CD8-positive, alpha-beta memory T cell (primary cell): ENCODE results near the gene KRTAP5-5. TPM values are rescaled to one million over a fixed set of nuclear protein-coding genes. Genes with fewer than 3 reads are reported as not detected.

Experiments used
- CTCF ChIA-PET: fragments of 350-600 bp; sonication (Branson Sonifier 250); formaldehyde crosslinking; loops from one replicate; lab custom pipeline; 2021; ENCODE audit warnings: antibody characterized with exemption; lab: Charles Lee
- POLR2A ChIA-PET: fragments of 350-600 bp; sonication (Branson Sonifier 250); formaldehyde crosslinking; loops from one replicate; lab custom pipeline; 2021; ENCODE audit warnings: antibody characterized with exemption; lab: Charles Lee
- DNase-seq, 5 donors: peaks; one replicate each; pipeline versions ENCODE4 v3.0.0 to v3.0.0-alpha.2; 2020 to 2022; ENCODE audit warnings: mixed read lengths in 1 of 5
- H3K27ac ChIP-seq: one replicate; pipeline ENCODE4 v1.7.0; 2013; ENCODE audit warnings: low read depth, mild to moderate bottlenecking, low read length, moderate library complexity
- H3K27me3 ChIP-seq: 2 replicates; pipeline ENCODE4 v1.7.0; 2013; ENCODE audit warnings: low read length, mild to moderate bottlenecking; ENCODE audit not compliant: insufficient read depth, poor library complexity, severe bottlenecking
- H3K36me3 ChIP-seq: 2 replicates; pipeline ENCODE4 v1.7.0; 2013; ENCODE audit warnings: mild to moderate bottlenecking, low read length, moderate library complexity; ENCODE audit not compliant: insufficient read depth
- H3K4me1 ChIP-seq: 2 replicates; pipeline ENCODE4 v1.7.0; 2013; ENCODE audit warnings: mild to moderate bottlenecking, low read length, moderate library complexity; ENCODE audit not compliant: insufficient read depth
- H3K4me3 ChIP-seq: 2 replicates; pipeline ENCODE4 v1.7.0; 2013; ENCODE audit warnings: mild to moderate bottlenecking, low read length
- H3K9me3 ChIP-seq: 2 replicates; pipeline ENCODE4 v1.7.0; 2013; ENCODE audit warnings: mild to moderate bottlenecking, low read length
- H3K27ac Mint-ChIP-seq, 8 donors: one replicate each; pipeline ENCODE4 v1.8.0; 2020 to 2021; ENCODE audit warnings: mixed read lengths in 8 of 8, mild to moderate bottlenecking in 6 of 8, inconsistent platforms in 3 of 8, moderate library complexity in 3 of 8
- H3K27me3 Mint-ChIP-seq, 2 donors: one replicate each; pipeline ENCODE4 v1.8.0; 2020 to 2021; ENCODE audit warnings: mixed read lengths in 2 of 2, mild to moderate bottlenecking in 1 of 2, moderate library complexity in 1 of 2
- H3K36me3 Mint-ChIP-seq, 3 donors: one replicate each; pipeline ENCODE4 v1.8.0; 2020 to 2021; ENCODE audit warnings: mixed read lengths in 3 of 3, inconsistent platforms in 1 of 3, mild to moderate bottlenecking in 1 of 3
- H3K4me1 Mint-ChIP-seq, 3 donors: one replicate each; pipeline ENCODE4 v1.8.0; 2020 to 2021; ENCODE audit warnings: mixed read lengths in 3 of 3, inconsistent platforms in 1 of 3, mild to moderate bottlenecking in 1 of 3
- H3K4me3 Mint-ChIP-seq, 7 donors: one replicate each; pipeline ENCODE4 v1.8.0; 2020 to 2021; ENCODE audit warnings: mixed read lengths in 7 of 7, mild to moderate bottlenecking in 6 of 7, moderate library complexity in 4 of 7, inconsistent platforms in 2 of 7
- H3K9me3 Mint-ChIP-seq, 5 donors: one replicate each; pipeline ENCODE4 v1.8.0; 2020 to 2022; ENCODE audit warnings: mixed read lengths in 5 of 5, mild to moderate bottlenecking in 3 of 5, moderate library complexity in 2 of 5, inconsistent platforms in 1 of 5
- polyA plus RNA-seq: library from polyadenylated mRNA; unstranded; fragments of 300-500 nt; fragmentation: Illumina TruSeq; gene quantifications from one replicate; pipeline ENCODE4 v1.2.3, GENCODE V29; 2021
- total RNA-seq, 2 experiments: library from RNA; stranded (reverse); gene quantifications; one replicate each; pipeline ENCODE4 v1.2.3, GENCODE V29; 2021

KRTAP5-5 gene
- total and polyA plus RNA-seq, 3 experiments from 2014 or later, result not detected

DNA sequence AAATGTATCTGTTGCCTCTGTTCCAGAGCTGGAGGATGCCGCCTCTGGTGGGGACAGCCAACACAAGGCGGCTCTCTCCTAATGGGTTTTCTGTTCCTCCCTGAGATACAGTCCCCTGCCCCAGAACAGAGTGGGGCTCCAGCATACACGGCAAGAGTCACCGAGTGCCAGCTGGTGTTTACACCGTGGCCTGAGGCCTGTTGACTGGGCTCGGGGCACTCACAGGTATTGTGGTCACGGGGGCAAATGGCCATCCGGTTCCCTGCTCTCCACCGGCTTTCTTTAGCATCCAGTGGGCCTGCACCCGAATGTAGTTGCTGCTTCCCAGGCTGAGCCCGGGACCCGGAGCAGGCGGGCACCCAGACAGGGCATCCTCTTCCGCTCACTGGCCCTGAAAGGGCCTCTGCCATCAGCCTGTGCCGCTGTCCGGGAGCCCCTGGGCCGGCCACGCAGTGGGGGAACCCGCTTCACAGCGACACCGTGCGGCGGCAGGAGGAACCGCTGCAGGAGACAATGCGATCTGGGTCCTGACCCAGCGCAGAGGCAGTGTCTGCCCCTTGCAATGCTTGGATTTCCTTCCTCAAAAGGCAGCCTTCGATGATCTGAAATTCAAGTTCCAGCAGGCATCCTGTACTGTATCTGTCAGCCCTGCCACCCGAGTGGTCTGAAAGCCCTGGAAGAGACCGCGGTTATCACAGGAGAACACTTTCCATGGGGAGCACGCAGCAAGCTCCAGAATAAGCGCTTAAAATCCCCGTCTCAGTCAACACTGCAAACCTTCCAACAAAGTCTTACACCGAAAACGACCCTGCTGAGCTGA is 859 bp upstream of the KRTAP5-5 start:
- Histone ChIP-seq H3K27me3 (peaks cover 17% of the 10 kb centered on the region), H3K36me3 (no peaks in the 10 kb centered on the region), H3K4me3 (no peak overlapping the region), H3K27ac (no peak overlapping the region), H3K9me3 (no peaks in the 10 kb centered on the region), H3K4me1 (peaks cover 7% of the 10 kb centered on the region)
- Mint-ChIP-seq H3K9me3 (no peaks in the 10 kb centered on the region), H3K36me3 (no peaks in the 10 kb centered on the region), H3K4me3 (peak overlapping the region in 1 of 7 donors; percentile 57), H3K27me3 (peaks cover 22 to 48% of the 10 kb centered on the region in 2 donors), H3K27ac (peak overlapping the region in 1 of 8 donors; percentile 39), H3K4me1 (peaks cover 0 to 13% (median 6%) of the 10 kb centered on the region in 3 donors)
- POLR2A ChIA-PET, result no interaction called here
- CTCF ChIA-PET, result interaction anchor here (0.7 to 1.7 kb wide), 7 partner anchors 9 to 82 kb away, joined by 3 to 4 read pairs (median 4); no protein-coding TSS in a partner anchor
- peak; percentile 43 to 66 (median 53) for DNase-seq

DNA sequence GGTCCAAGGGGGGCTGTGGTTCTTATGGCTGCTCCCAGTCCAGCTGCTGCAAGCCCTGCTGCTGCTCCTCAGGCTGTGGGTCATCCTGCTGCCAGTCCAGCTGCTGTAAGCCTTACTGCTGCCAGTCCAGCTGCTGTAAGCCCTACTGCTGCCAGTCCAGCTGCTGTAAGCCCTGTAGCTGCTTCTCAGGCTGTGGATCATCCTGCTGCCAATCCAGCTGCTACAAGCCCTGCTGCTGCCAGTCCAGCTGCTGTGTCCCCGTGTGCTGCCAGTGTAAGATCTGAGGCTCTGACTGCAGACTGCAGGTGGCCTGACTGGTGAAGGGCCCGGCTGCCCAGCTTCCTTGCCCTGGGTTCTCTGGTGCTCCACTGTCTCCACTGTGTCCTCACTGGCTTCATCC is 696 bp downstream of the KRTAP5-5 start:
- Mint-ChIP-seq H3K36me3 (no peaks in the 10 kb centered on the region), H3K9me3 (no peaks in the 10 kb centered on the region), H3K4me3 (no peak overlapping the region), H3K27ac (no peak overlapping the region), H3K4me1 (peaks cover 0 to 13% (median 6%) of the 10 kb centered on the region in 3 donors), H3K27me3 (peaks cover 20 to 53% of the 10 kb centered on the region in 2 donors)
- no peaks in the 10 kb centered on the region for H3K36me3 ChIP-seq
- H3K27ac ChIP-seq, result no peak overlapping the region
- peaks cover 7% of the 10 kb centered on the region for H3K4me1 ChIP-seq
- ChIA-PET CTCF (interaction anchor here (1.2 to 2.6 kb wide), 3 partner anchors 10 to 84 kb away, joined by 3 to 10 read pairs (median 4); no protein-coding TSS in a partner anchor), POLR2A (no interaction called here)
- no peaks in the 10 kb centered on the region for H3K9me3 ChIP-seq
- H3K27me3 ChIP-seq, result peaks cover 17% of the 10 kb centered on the region
- no peak overlapping the region for H3K4me3 ChIP-seq
- no peak for DNase-seq

DNA sequence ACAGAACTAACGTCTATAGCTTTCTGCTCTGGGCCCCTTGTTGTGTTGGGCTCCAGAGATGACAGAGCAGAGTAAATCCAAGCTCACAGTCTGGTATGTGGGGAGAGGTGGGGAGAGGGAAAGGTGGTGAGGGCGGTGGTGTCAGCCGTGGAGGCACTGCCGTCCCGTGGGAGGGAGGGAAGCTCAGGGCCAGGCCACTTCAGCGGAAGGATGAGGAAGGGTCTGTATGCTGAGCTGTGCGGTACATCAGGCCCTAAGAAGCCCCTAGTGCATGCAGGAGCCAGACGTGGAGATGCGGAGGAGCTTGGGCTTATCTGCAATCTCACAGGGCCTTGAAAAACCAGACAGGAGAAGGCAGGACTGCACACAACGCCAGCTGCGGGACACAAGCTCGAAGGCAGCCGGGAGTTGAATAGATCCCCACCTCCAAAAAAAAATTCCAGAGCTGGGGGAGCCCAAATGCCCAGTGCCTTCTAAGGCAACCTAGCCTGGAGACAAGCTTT is 1.5 kb downstream of the KRTAP5-5 start:
- no peak overlapping the region for H3K27ac Mint-ChIP-seq
- Histone ChIP-seq H3K9me3 (no peaks in the 10 kb centered on the region), H3K36me3 (no peaks in the 10 kb centered on the region), H3K4me3 (no peak overlapping the region), H3K27ac (no peak overlapping the region), H3K4me1 (peaks cover 7% of the 10 kb centered on the region), H3K27me3 (peaks cover 17% of the 10 kb centered on the region)
- H3K36me3 Mint-ChIP-seq, result no peaks in the 10 kb centered on the region
- no peaks in the 10 kb centered on the region for H3K9me3 Mint-ChIP-seq
- CTCF ChIA-PET, result interaction anchor here (1.0 to 2.6 kb wide), 6 partner anchors 8 to 85 kb away, joined by 3 to 10 read pairs (median 5); no protein-coding TSS in a partner anchor
- no peak overlapping the region for H3K4me3 Mint-ChIP-seq
- POLR2A ChIA-PET, result no interaction called here
- DNase-seq, result no peak
- peaks cover 22 to 57% of the 10 kb centered on the region in 2 donors for H3K27me3 Mint-ChIP-seq
- peaks cover 0 to 13% (median 6%) of the 10 kb centered on the region in 3 donors for H3K4me1 Mint-ChIP-seq

DNA sequence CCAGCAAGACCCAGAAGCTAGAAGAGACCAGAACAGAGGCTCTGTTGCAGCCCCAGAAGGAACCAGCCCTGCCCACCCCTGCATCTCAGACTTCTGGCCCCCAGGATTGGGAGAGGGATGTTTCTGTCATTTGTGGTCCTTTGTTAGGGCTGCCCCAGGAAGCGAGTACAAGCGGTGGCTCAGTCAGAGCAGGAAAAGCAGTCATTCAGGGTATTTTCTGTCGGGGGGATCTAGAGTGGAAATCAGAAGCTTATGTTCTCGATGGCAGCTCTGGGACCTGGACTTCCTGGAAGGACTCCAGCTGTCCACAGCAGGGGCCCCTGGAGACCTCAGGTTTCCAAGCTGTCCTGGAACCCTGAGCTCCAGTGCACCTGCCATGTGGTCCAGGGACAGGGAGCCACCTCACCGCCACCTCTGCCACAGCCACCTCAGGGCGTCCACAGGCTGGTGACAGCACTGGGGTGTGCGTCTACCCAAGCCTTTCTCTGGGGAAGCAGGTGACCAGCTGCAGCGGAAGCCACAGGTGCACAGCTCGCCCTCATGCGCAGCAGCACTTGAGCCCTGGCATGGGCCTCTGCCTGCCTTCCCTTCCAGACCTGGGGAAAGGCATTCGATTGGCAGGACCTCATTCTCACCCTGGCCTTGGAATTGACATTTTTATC is 2.6 kb downstream of the KRTAP5-5 start:
- Mint-ChIP-seq H3K36me3 (no peaks in the 10 kb centered on the region), H3K27ac (peak overlapping the region in 1 of 8 donors; percentile 9), H3K4me1 (peaks cover 0 to 13% (median 6%) of the 10 kb centered on the region in 3 donors), H3K9me3 (no peaks in the 10 kb centered on the region), H3K4me3 (no peak overlapping the region), H3K27me3 (peaks cover 29 to 58% of the 10 kb centered on the region in 2 donors)
- Histone ChIP-seq H3K27ac (no peak overlapping the region), H3K9me3 (no peaks in the 10 kb centered on the region), H3K27me3 (peaks cover 17% of the 10 kb centered on the region), H3K4me1 (peaks cover 7% of the 10 kb centered on the region), H3K36me3 (no peaks in the 10 kb centered on the region), H3K4me3 (no peak overlapping the region)
- POLR2A ChIA-PET, result no interaction called here
- DNase-seq, result no peak
- CTCF ChIA-PET, result interaction anchor here (1.1 to 2.6 kb wide), 4 partner anchors 7 to 86 kb away, joined by 5 to 10 read pairs (median 6); no protein-coding TSS in a partner anchor

DNA sequence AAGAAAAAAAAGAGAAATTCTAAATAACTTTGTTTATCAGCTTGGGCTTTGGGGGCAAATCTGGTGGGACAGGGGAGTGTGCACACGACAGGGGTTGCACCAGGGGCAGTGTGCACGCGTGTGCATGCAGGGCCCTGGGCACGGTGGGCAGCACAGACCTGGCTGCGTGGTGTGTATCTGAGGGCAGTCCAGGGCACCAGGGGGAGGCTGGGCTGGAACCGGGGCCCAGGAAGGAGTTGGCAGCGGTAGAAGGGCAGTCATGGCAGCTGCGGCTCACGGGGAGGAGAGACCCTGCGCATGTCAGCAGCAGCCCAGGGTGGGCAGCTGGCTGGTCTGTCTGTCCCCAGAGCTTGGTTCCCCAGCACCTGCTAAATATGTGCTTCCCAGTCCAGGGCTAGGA is 4.3 kb downstream of the KRTAP5-5 start:
- ChIA-PET POLR2A (no interaction called here), CTCF (interaction anchor here (1.9 kb wide), 1 partner anchor 19 kb away, joined by 6 read pairs; no protein-coding TSS in a partner anchor)
- H3K27ac Mint-ChIP-seq, result no peak overlapping the region
- H3K4me3 Mint-ChIP-seq, result no peak overlapping the region
- no peak for DNase-seq
- Histone ChIP-seq H3K27me3 (peaks cover 16% of the 10 kb centered on the region), H3K9me3 (no peaks in the 10 kb centered on the region), H3K27ac (no peak overlapping the region), H3K4me1 (peaks cover 5% of the 10 kb centered on the region), H3K4me3 (no peak overlapping the region), H3K36me3 (no peaks in the 10 kb centered on the region)
- no peaks in the 10 kb centered on the region for H3K36me3 Mint-ChIP-seq
- H3K9me3 Mint-ChIP-seq, result no peaks in the 10 kb centered on the region
- H3K27me3 Mint-ChIP-seq, result peaks cover 26 to 54% of the 10 kb centered on the region in 2 donors
- peaks cover 0 to 11% (median 4%) of the 10 kb centered on the region in 3 donors for H3K4me1 Mint-ChIP-seq

DNA sequence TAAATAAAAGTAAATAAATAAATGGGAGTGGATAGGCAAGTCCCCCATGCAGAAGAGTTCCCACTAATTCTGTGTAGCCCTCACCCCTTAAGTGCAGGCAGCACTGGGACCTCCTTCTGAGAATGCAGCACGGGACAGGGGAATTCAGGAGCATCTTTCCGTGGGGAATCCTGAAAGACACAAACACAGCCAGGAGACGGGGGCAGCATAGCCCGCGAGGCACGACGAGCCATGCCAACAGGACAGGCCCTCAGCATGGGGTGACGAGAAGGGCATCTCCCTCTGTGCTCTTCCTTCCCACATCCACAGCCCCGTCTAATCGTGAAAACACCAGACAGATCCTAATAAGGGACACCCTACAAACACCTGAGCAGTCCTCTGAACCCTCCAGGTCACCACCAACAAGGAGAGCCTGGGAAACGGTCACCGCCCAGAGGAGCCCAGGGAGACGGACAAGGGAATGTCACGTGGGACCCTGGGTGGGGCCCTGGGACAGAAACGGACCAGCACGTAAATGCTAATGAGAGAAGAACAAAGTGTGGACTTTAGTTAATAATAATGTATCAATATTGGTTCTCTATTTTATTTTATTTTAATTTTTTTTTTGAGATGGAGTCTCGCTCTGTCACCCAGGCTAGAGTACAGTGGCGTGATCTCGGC is 6.8 kb downstream of the KRTAP5-5 start:
- Mint-ChIP-seq H3K27me3 (peaks cover 24 to 49% of the 10 kb centered on the region in 2 donors), H3K9me3 (no peaks in the 10 kb centered on the region), H3K4me3 (no peak overlapping the region), H3K27ac (no peak overlapping the region), H3K4me1 (peaks cover 0 to 14% (median 3%) of the 10 kb centered on the region in 3 donors), H3K36me3 (no peaks in the 10 kb centered on the region)
- Histone ChIP-seq H3K27ac (no peak overlapping the region), H3K4me3 (no peak overlapping the region), H3K4me1 (no peaks in the 10 kb centered on the region), H3K9me3 (no peaks in the 10 kb centered on the region), H3K36me3 (no peaks in the 10 kb centered on the region), H3K27me3 (peaks cover 5% of the 10 kb centered on the region)
- ChIA-PET POLR2A (no interaction called here), CTCF (interaction anchor here (0.9 kb wide), 1 partner anchor 16 kb away, joined by 4 read pairs; no protein-coding TSS in a partner anchor)
- no peak for DNase-seq

DNA sequence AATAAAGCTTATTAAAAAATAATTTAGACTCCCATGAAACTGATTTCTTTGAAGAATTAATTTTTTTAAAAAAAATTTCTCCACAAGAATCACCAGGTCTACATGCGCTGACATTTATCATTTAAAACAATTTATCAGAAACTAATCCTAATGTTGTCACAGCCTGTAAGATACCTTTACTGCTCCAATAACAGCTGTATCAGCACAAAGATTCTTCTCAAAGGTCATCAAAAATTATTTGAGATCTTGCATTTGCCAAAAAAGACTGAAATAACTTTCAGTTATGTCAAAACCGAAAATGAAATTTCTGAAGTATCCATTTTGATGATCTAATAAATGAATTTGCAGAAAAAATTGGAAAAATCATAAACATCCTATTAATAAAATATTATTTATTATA is 8.1 kb downstream of the KRTAP5-5 start:
- DNase-seq, result no peak
- H3K9me3 Mint-ChIP-seq, result no peaks in the 10 kb centered on the region
- peaks cover 0 to 8% (median 2%) of the 10 kb centered on the region in 3 donors for H3K4me1 Mint-ChIP-seq
- H3K36me3 ChIP-seq, result no peaks in the 10 kb centered on the region
- H3K4me3 Mint-ChIP-seq, result no peak overlapping the region
- H3K27ac ChIP-seq, result no peak overlapping the region
- ChIA-PET CTCF (interaction anchor here (0.8 to 2.6 kb wide), 3 partner anchors 9 to 57 kb away, joined by 3 to 12 read pairs (median 4); no protein-coding TSS in a partner anchor), POLR2A (no interaction called here)
- H3K9me3 ChIP-seq, result no peaks in the 10 kb centered on the region
- no peak overlapping the region for H3K27ac Mint-ChIP-seq
- H3K4me1 ChIP-seq, result no peaks in the 10 kb centered on the region
- H3K27me3 ChIP-seq, result no peaks in the 10 kb centered on the region
- H3K36me3 Mint-ChIP-seq, result no peaks in the 10 kb centered on the region
- no peak overlapping the region for H3K4me3 ChIP-seq
- peaks cover 16 to 39% of the 10 kb centered on the region in 2 donors for H3K27me3 Mint-ChIP-seq
